ENCODE data around the gene NMNAT2.

The NMNAT2 gene

GRCh38 chr1:183293876-183294275 is 124.3 kb downstream of the NMNAT2 start:
- Histone ChIP-seq H3K79me2 (ENCODE audit: control insufficient read depth, insufficient read depth, low read length) (no peaks in the 10 kb centered on the region), H2BK15ac (replicated peaks; ENCODE audit: low read depth) (no peak overlapping the region), H3K23ac (ENCODE audit: low read length) (no peak overlapping the region), H3K4me3 (ENCODE audit: low read length) (no peak overlapping the region), H3K4me1 (ENCODE audit: control insufficient read depth, low read depth, low read length) (peaks cover 14% of the 10 kb centered on the region), H4K8ac (ENCODE audit: low read depth, low read length) (no peak overlapping the region), H3K4me2 (ENCODE audit: low read length) (no peak overlapping the region), H3K4ac (ENCODE audit: low read depth, low read length) (no peak overlapping the region), H2BK120ac (ENCODE audit: low read depth, low read length) (no peak overlapping the region), H3K36me3 (ENCODE audit: control insufficient read depth, insufficient read depth, low read length) (no peaks in the 10 kb centered on the region), H4K5ac (ENCODE audit: low read length) (no peak overlapping the region), H2BK5ac (ENCODE audit: low read length) (no peak overlapping the region), H3K79me1 (ENCODE audit: low read length) (no peaks in the 10 kb centered on the region), H3K56ac (ENCODE audit: low read length) (no peak overlapping the region), H2AK5ac (ENCODE audit: low read length) (no peak overlapping the region), H3K27ac (ENCODE audit: low read depth, low read length) (no peak overlapping the region), H3K9ac (ENCODE audit: low read length) (no peak overlapping the region), H3K18ac (ENCODE audit: low read length) (no peak overlapping the region), H3K27me3 (ENCODE audit: insufficient read depth, low read length, poor library complexity) (no peaks in the 10 kb centered on the region)
- DNase-seq: peak; percentile 70
- WGBS (ENCODE audit: extremely low coverage, insufficient coverage, low lambda C conversion rate): no CpG with 5 or more reads among the region's 1 CpG

- H3K27me3 ChIP-seq (ENCODE audit: insufficient read depth, low read length, poor library complexity): no peaks in the 10 kb centered on the region
- H3K4ac ChIP-seq (ENCODE audit: low read depth, low read length): no peak overlapping the region
- no peak overlapping the region for H4K8ac ChIP-seq (ENCODE audit: low read depth, low read length)
- no peak overlapping the region for H3K4me3 ChIP-seq (ENCODE audit: low read length)
- H3K9ac ChIP-seq (ENCODE audit: low read length): no peak overlapping the region
- no peak overlapping the region for H3K18ac ChIP-seq (ENCODE audit: low read length)
- H4K5ac ChIP-seq (ENCODE audit: low read length): no peak overlapping the region
- WGBS (ENCODE audit: extremely low coverage, insufficient coverage, low lambda C conversion rate): no CpG with 5 or more reads among the region's 9 CpGs
- no peak overlapping the region for H2BK15ac ChIP-seq (replicated peaks; ENCODE audit: low read depth)
- no peaks in the 10 kb centered on the region for H3K79me2 ChIP-seq (ENCODE audit: control insufficient read depth, insufficient read depth, low read length)
- H3K36me3 ChIP-seq (ENCODE audit: control insufficient read depth, insufficient read depth, low read length): no peaks in the 10 kb centered on the region
- no peak for DNase-seq
- peak overlapping the region; percentile 88 for H2AK5ac ChIP-seq (ENCODE audit: low read length)
- no peak overlapping the region for H3K27ac ChIP-seq (ENCODE audit: low read depth, low read length)
- H2BK5ac ChIP-seq (ENCODE audit: low read length): no peak overlapping the region
- H2BK120ac ChIP-seq (ENCODE audit: low read depth, low read length): no peak overlapping the region
- H3K56ac ChIP-seq (ENCODE audit: low read length): peak overlapping the region; percentile 62
- H3K79me1 ChIP-seq (ENCODE audit: low read length): no peaks in the 10 kb centered on the region
- H3K4me2 ChIP-seq (ENCODE audit: low read length): no peak overlapping the region
- peaks cover 14% of the 10 kb centered on the region for H3K4me1 ChIP-seq (ENCODE audit: control insufficient read depth, low read depth, low read length)
- no peak overlapping the region for H3K23ac ChIP-seq (ENCODE audit: low read length)
Measured at GRCh38 chr1:183293241-183293640, 124.9 kb downstream of the NMNAT2 start.

- Histone ChIP-seq H3K36me3 (ENCODE audit: control insufficient read depth, insufficient read depth, low read length) (no peaks in the 10 kb centered on the region), H3K4me3 (ENCODE audit: low read length) (no peak overlapping the region), H3K56ac (ENCODE audit: low read length) (no peak overlapping the region), H3K27me3 (ENCODE audit: insufficient read depth, low read length, poor library complexity) (no peaks in the 10 kb centered on the region), H2BK15ac (replicated peaks; ENCODE audit: low read depth) (no peak overlapping the region), H3K9ac (ENCODE audit: low read length) (no peak overlapping the region), H3K4ac (ENCODE audit: low read depth, low read length) (no peak overlapping the region), H3K4me2 (ENCODE audit: low read length) (no peak overlapping the region), H2BK5ac (ENCODE audit: low read length) (no peak overlapping the region), H3K18ac (ENCODE audit: low read length) (no peak overlapping the region), H2BK120ac (ENCODE audit: low read depth, low read length) (no peak overlapping the region), H3K27ac (ENCODE audit: low read depth, low read length) (no peak overlapping the region), H4K8ac (ENCODE audit: low read depth, low read length) (no peak overlapping the region), H3K4me1 (ENCODE audit: control insufficient read depth, low read depth, low read length) (peaks cover 18% of the 10 kb centered on the region), H4K5ac (ENCODE audit: low read length) (no peak overlapping the region), H3K79me1 (ENCODE audit: low read length) (no peaks in the 10 kb centered on the region), H3K79me2 (ENCODE audit: control insufficient read depth, insufficient read depth, low read length) (no peaks in the 10 kb centered on the region), H3K23ac (ENCODE audit: low read length) (no peak overlapping the region), H2AK5ac (ENCODE audit: low read length) (no peak overlapping the region)
- no CpG with 5 or more reads among the region's 11 CpGs for WGBS (ENCODE audit: extremely low coverage, insufficient coverage, low lambda C conversion rate)
- peak; percentile 80 for DNase-seq
Measured at GRCh38 chr1:183291802-183292514, 126.2 kb downstream of the NMNAT2 start.

GRCh38 chr1:183291216-183291762 is 126.9 kb downstream of the NMNAT2 start:
- Histone ChIP-seq H3K79me1 (ENCODE audit: low read length) (no peaks in the 10 kb centered on the region), H2BK5ac (ENCODE audit: low read length) (no peak overlapping the region), H3K79me2 (ENCODE audit: control insufficient read depth, insufficient read depth, low read length) (no peaks in the 10 kb centered on the region), H3K4me1 (ENCODE audit: control insufficient read depth, low read depth, low read length) (peaks cover 20% of the 10 kb centered on the region), H4K8ac (ENCODE audit: low read depth, low read length) (no peak overlapping the region), H3K18ac (ENCODE audit: low read length) (peak overlapping the region; percentile 10), H3K36me3 (ENCODE audit: control insufficient read depth, insufficient read depth, low read length) (no peaks in the 10 kb centered on the region), H2BK15ac (replicated peaks; ENCODE audit: low read depth) (no peak overlapping the region), H2AK5ac (ENCODE audit: low read length) (no peak overlapping the region), H3K27me3 (ENCODE audit: insufficient read depth, low read length, poor library complexity) (no peaks in the 10 kb centered on the region), H4K5ac (ENCODE audit: low read length) (no peak overlapping the region), H3K56ac (ENCODE audit: low read length) (no peak overlapping the region), H3K9ac (ENCODE audit: low read length) (no peak overlapping the region), H3K4me2 (ENCODE audit: low read length) (no peak overlapping the region), H3K23ac (ENCODE audit: low read length) (no peak overlapping the region), H2BK120ac (ENCODE audit: low read depth, low read length) (peak overlapping the region; percentile 13), H3K4me3 (ENCODE audit: low read length) (no peak overlapping the region), H3K4ac (ENCODE audit: low read depth, low read length) (no peak overlapping the region), H3K27ac (ENCODE audit: low read depth, low read length) (no peak overlapping the region)
- WGBS (ENCODE audit: extremely low coverage, insufficient coverage, low lambda C conversion rate): no CpG with 5 or more reads among the region's 5 CpGs
- peak; percentile 62 for DNase-seq

- no peaks in the 10 kb centered on the region for H3K79me2 ChIP-seq (ENCODE audit: control insufficient read depth, insufficient read depth, low read length)
- H3K56ac ChIP-seq (ENCODE audit: low read length): no peak overlapping the region
- no peak overlapping the region for H2BK120ac ChIP-seq (ENCODE audit: low read depth, low read length)
- WGBS (ENCODE audit: extremely low coverage, insufficient coverage, low lambda C conversion rate): no CpG with 5 or more reads among the region's 6 CpGs
- no peak overlapping the region for H2BK15ac ChIP-seq (replicated peaks; ENCODE audit: low read depth)
- no peak overlapping the region for H3K23ac ChIP-seq (ENCODE audit: low read length)
- no peak overlapping the region for H4K5ac ChIP-seq (ENCODE audit: low read length)
- no peak overlapping the region for H3K18ac ChIP-seq (ENCODE audit: low read length)
- no peak overlapping the region for H3K27ac ChIP-seq (ENCODE audit: low read depth, low read length)
- H3K4ac ChIP-seq (ENCODE audit: low read depth, low read length): no peak overlapping the region
- peaks cover 20% of the 10 kb centered on the region for H3K4me1 ChIP-seq (ENCODE audit: control insufficient read depth, low read depth, low read length)
- no peak for DNase-seq
- H3K4me2 ChIP-seq (ENCODE audit: low read length): no peak overlapping the region
- no peaks in the 10 kb centered on the region for H3K27me3 ChIP-seq (ENCODE audit: insufficient read depth, low read length, poor library complexity)
- no peak overlapping the region for H3K4me3 ChIP-seq (ENCODE audit: low read length)
- H4K8ac ChIP-seq (ENCODE audit: low read depth, low read length): no peak overlapping the region
- H2BK5ac ChIP-seq (ENCODE audit: low read length): no peak overlapping the region
- H2AK5ac ChIP-seq (ENCODE audit: low read length): no peak overlapping the region
- no peaks in the 10 kb centered on the region for H3K79me1 ChIP-seq (ENCODE audit: low read length)
- no peaks in the 10 kb centered on the region for H3K36me3 ChIP-seq (ENCODE audit: control insufficient read depth, insufficient read depth, low read length)
- no peak overlapping the region for H3K9ac ChIP-seq (ENCODE audit: low read length)
Measured at GRCh38 chr1:183290628-183291027, 127.6 kb downstream of the NMNAT2 start.

Data from mesendoderm (in vitro differentiated cells).